HG03060 (cell line): ENCODE results near the gene ATG10.
"Not testable (repeated sequence)": the region's sequence is repeated elsewhere in the genome, so short reads cannot be mapped to it uniquely, and the experiment has no call there.

ENCODE experiments used
- ATAC-seq: cut with Tn5 transposase; IDR thresholded peaks from one replicate; pipeline ENCODE4 v1.9.1; 2021; ENCODE audit warnings: low read depth, moderate number of reproducible peaks; ENCODE audit not compliant: unreplicated experiment

Gene ATG10

DNA sequence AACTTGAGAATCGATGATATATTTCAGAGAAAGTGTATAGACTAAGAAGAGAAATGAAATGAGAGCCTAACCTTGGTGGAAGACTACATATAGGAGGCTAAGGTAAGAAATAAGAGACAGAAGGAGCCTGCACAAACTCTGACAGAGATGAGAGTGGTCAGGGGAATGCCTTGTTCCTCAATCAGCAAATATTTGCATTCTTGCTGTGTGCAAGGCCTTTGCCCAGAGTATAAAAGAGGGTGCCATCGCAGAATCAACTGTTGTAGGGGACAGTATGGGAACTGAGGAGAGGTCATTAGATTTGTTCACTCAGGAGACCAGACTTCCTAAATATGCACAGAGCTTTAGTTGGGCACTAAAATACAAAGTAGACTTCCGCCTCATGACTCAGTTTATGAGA lies 137.2 kb downstream of the ATG10 start:
- ATAC-seq = no peak

DNA sequence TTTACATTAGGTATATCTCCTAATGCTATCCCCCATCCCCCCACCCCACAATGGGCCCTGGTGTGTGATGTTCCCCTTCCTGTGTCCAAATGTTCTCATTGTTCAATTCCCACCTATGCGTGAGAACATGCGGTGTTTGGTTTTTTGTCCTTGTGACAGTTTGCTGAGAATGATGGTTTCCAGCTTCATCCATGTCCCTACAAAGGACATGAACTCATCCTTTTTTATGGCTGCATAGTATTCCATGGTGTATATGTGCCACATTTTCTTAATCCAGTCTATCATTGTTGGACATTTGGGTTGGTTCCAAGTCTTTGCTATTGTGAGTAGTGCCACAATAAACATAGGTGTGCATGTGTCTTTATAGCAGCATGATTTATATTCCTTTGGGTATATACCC lies 138.1 kb downstream of the ATG10 start:
- ATAC-seq = not testable (repeated sequence)

DNA sequence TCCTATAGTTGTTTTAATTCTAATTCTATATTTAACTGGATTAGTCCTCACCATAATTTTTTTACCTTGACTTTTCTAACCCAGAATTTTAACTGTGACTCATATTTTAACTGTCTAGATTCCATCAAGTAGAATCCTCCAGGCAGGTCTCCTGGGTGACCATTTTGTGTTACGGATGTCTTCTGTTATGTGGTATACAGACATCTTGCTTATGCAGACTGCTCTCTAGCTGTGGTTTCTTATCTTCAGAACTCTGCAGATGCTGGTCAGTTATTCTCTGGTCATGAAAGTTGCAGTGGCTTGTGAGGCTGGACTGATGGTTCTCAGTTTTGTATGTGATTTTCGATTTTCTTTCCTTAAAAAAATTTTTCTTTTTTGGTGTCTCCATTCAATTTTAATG lies 139.4 kb downstream of the ATG10 start:
- no peak for ATAC-seq

GRCh38 chr5:82115858-82116257 lies 144.0 kb downstream of the ATG10 start:
- no peak for ATAC-seq

- ATAC-seq = no peak
These were observed 148.1 kb downstream of the ATG10 start for GRCh38 chr5:82119889-82120288.

GRCh38 chr5:82129723-82130285 lies 158.0 kb downstream of the ATG10 start:
- ATAC-seq = no peak

GRCh38 chr5:82130602-82131001 lies 158.8 kb downstream of the ATG10 start:
- ATAC-seq = no peak

DNA sequence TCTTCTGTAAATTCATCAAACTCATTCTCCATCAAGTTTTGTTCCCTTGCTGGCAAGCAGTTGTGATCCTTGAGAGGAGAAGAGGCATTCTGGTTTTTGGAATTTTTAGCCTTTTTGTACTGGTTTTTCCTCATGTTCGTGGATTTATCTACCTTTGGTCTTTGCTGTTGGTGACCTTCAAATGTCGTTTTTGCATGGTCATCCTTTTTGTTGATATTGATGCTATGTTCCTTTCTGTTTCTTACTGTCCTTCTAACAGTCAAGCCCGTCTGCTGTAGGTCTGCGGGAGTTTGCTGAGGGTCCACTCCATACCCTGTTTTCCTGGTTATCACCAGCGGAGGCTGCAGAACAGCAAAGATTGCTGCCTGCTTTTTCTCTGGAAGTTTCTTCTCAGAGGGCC lies 165.4 kb downstream of the ATG10 start:
- ATAC-seq = no peak

DNA sequence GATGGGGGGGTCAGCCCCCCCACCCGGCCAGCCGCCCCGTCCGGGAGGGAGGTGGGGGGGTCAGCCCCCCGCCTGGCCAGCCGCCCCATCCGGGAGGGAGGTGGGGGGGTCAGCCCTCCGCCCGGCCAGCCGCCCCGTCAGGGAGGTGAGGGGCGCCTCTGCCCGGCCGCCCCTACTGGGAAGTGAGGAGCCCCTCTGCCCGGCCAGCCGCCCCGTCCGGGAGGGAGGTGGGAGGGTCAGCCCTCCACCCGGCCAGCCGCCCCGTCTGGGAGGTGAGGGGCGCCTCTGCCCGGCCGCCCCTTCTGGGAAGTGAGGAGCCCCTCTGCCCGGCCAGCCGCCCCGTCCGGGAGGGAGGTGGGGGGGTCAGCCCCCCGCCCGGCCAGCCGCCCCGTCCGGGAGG lies 168.0 kb downstream of the ATG10 start:
- not testable (repeated sequence) for ATAC-seq

DNA sequence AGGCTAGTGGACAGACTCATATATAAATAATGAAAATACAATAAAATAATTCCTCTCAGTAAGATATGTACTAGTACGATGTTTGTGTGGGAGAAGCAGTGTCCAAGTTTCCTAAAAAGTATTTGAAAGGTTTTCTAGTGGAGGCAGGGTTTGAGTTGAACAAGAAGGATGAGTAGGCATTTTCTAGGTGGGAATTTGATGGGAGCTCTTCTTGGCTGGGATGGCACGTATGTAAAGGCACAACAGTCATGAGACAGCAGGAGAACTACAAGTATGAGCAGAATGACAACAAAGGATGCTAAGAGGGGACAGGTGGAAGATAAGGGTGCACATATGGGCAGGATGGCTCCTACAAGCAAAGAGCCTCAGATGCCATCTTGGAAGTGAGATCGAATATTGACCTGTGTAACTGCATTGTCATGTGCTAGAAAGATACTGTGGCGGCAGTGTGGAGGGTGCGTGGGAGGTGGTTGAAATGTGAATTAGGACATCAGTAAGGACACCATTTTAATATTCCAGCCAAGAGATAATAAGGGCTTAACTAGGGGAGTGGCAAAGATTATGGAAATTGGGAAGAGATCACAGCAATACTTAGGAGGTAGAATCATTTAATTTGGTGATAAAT lies 170.5 kb downstream of the ATG10 start:
- no peak for ATAC-seq

DNA sequence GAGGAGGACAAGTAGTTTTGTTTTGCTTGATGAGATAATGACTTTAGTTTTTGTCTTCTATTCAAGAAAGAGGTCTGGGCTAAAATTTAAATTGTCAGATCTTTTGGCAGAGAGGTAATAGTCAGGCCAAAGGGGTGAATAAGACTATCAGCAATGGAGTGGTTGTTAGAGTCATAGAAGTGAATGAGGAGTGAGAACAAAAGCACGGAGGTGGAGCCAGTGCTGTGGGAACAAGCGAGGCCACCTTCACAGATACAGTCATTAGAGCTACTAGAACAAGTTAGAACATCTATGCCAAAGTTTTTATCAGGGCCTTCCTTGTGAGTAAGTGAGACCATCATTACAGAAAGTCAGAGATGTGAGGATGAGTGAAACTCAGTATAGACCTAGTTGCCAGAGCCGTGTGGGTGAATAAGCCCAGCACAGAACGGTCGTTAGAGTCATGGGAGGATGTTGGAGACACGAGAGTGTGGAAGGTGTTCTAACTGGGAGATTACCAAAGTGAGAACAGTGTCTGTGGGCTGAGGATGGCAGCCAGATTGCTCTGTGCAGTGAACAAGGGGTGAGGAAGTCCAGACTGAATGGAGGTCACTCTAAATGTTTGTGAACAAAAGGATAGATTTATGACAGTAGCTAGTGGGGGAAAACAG lies 171.2 kb downstream of the ATG10 start:
- ATAC-seq = no peak

GRCh38 chr5:82147860-82148573 lies 176.2 kb downstream of the ATG10 start:
- no peak for ATAC-seq

DNA sequence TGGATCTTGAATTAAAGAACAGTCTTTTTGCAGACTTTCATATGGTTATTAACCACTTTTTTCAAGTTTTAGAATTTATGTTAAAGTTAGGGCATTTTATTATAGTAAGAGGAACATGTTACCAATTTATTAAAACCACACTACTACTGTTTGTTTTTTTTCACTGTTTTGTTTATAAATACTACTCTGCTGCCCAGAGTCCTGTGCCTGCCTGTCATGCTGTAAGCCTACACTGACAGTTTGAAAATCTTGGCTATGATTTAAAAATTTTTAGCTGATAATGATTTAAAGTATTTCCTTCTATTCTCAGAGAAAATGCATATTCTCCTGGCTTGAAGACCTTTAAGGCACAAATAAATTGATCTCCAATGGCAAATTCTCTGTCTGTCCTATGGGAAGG lies 177.6 kb downstream of the ATG10 start:
- ATAC-seq = no peak

DNA sequence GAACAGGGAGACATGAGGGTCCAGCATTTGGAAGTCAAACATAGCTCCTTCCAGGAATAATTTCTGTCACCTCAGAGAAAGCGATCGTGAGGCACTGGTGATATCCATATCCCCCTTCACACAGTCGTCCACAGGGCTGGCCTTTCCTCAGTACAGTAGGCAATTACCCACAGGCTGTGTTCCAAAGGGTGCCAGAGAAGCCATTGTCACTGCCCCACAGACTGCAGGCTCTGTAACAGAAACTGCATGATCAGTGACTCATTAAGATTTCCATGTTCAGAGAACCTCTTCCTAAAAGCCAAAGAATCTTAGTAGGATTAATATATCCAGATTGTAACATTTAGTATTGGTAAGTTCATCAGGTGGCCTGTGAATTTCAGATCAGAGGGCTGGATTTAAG lies 178.7 kb downstream of the ATG10 start:
- no peak for ATAC-seq

GRCh38 chr5:82151204-82151603 lies 179.4 kb downstream of the ATG10 start:
- no peak for ATAC-seq

DNA sequence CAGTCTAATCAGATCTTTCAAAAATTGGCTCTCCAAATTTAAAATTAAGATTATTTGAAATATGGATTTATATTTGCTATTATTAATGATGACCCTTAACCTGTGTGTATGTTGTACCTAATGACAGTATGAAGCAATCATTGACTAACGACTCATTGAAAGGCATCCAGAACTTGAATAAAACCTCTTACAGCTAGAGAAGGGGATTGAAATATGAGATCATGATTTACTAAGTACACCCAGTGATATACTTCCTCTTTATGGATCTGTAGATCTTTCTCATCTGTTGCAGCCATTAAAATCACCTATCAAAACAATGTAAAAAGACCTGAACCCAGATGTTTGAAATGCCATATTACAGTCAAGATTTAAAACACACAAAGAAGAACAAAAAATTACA lies 179.8 kb downstream of the ATG10 start:
- ATAC-seq = no peak

- ATAC-seq = no peak
These were observed 181.2 kb downstream of the ATG10 start for GRCh38 chr5:82152978-82153481.

DNA sequence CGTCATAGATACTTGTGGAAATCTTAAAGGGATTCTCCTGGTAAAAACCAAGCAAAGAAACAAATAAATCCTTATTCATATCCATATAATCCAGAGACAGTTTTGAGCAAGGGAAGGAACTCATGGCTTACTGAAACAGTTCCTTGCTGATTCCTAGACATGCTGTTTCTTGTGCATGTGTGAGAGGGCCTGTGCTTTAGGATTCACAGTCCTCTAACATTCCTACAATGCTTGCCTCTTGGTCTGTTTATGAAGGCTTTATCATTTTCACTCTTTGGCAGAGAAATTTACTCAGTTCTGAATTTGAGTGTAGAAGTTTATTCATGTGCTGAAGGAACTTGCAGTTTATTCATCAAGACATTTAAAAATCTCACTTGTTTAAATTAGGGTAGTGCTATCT lies 183.0 kb downstream of the ATG10 start:
- ATAC-seq = no peak

GRCh38 chr5:82155305-82155704 lies 183.5 kb downstream of the ATG10 start:
- ATAC-seq = no peak

DNA sequence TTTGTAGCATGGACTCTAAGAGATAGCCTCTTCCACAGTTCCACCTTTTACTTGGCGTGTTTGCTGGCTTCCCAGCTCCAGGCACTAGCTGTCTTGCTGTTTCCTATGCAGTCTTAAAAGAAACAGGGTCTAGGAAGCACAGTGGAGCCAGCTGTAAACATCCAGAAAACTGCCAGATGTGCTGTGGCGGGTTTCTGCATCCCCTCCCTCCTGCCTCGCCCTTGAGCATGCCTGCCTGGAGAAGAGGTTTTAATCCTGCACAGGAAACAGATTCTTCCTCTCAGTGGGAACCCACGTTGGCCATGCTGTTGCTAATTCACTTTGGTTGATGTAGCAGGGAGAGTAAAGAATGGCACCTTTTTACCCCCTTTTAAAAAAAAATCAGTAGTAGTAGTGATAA lies 185.1 kb downstream of the ATG10 start:
- no peak for ATAC-seq

- ATAC-seq = no peak
These were observed 187.1 kb downstream of the ATG10 start for GRCh38 chr5:82158755-82159413.
